Large intestine (tissue), 12 donors: ENCODE results near the gene TEX101. TPM values are rescaled to one million over a fixed set of nuclear protein-coding genes. Genes with fewer than 3 reads are reported as not detected.
"Not testable (repeated sequence)": the region's sequence is repeated elsewhere in the genome, so short reads cannot be mapped to it uniquely, and the experiment has no call there.

Experiments used
- DNase-seq, 2 donors: peaks; one replicate each; pipeline versions ENCODE4 v3.0.0 to v3.0.0-alpha.2; 2013
- H3K27ac ChIP-seq: one replicate; pipeline ENCODE4 v1.5.1; 2013; ENCODE audit warnings: low read length
- H3K27me3 ChIP-seq: 2 replicates; pipeline ENCODE4 v1.6.1; 2013; ENCODE audit warnings: low read length; ENCODE audit not compliant: control insufficient read depth, insufficient read depth
- H3K36me3 ChIP-seq: 2 replicates; pipeline ENCODE4 v1.6.1; 2013; ENCODE audit warnings: low read length; ENCODE audit not compliant: control insufficient read depth, insufficient read depth
- H3K4me1 ChIP-seq: one replicate; pipeline ENCODE4 v1.6.1; 2013; ENCODE audit warnings: low read length; ENCODE audit not compliant: control insufficient read depth, insufficient read depth
- H3K4me3 ChIP-seq: one replicate; pipeline ENCODE4 v1.5.1; 2013; ENCODE audit warnings: low read length
- H3K9me3 ChIP-seq: one replicate; pipeline ENCODE4 v1.6.1; 2013; ENCODE audit warnings: mild to moderate bottlenecking, low read depth, low read length, moderate library complexity; ENCODE audit not compliant: control insufficient read depth
- WGBS: methylation state at CpG from one replicate; pipeline ENCODE4 v1.1.5; 2013; ENCODE audit warnings: low lambda C conversion rate; ENCODE audit not compliant: insufficient coverage; 5-methylcytosine and 5-hydroxymethylcytosine counted together
- long read RNA-seq, 11 donors: transcript quantifications; one replicate each; lab custom pipeline, GENCODE V29; 2026
- polyA plus RNA-seq: library from polyadenylated mRNA; unstranded; fragments of 120-200 nt; gene quantifications from one replicate; pipeline ENCODE4 v1.2.1, GENCODE V29; 2013

TEX101 gene, protein sequence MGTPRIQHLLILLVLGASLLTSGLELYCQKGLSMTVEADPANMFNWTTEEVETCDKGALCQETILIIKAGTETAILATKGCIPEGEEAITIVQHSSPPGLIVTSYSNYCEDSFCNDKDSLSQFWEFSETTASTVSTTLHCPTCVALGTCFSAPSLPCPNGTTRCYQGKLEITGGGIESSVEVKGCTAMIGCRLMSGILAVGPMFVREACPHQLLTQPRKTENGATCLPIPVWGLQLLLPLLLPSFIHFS
- polyA plus RNA-seq = not detected
- long read RNA-seq, donor 1 = 0 reads
- long read RNA-seq, donor 2 = 0 reads
- long read RNA-seq, donor 3 = 0 reads
- long read RNA-seq, donor 4 = 0 reads
- long read RNA-seq, donor 5, partial matches to known transcripts = 73 of 137 reads
- long read RNA-seq, donor 5, other reads (novel, unspliced or antisense) = 64 of 137 reads
- long read RNA-seq, donor 6 = 0 reads
- long read RNA-seq, donor 7 = 0 reads
- long read RNA-seq, donor 8 = 0 reads
- long read RNA-seq, donor 9 = 0 reads
- long read RNA-seq, donor 10 = 0 reads
- long read RNA-seq, donor 11 = 0 reads

- Histone ChIP-seq H3K4me3 (no peak within 1 kb of the TSS), H3K4me1 (no peaks in the 10 kb centered on the region), H3K9me3 (peaks cover 3% of the 10 kb centered on the region), H3K27me3 (no peaks in the 10 kb centered on the region), H3K27ac (no peak within 1 kb of the TSS), H3K36me3 (no peaks in the 10 kb centered on the region)
- WGBS = no CpG with 5 or more reads among the region's 21 CpGs
- no peak for DNase-seq
Observed at GRCh38 chr19:43414554-43414953, at the start of gene TEX101. Gene TEX101, plus strand, starts transcription at chr19:43414890. Its CDS starts 1,030 bp downstream, at chr19:43415920.

DNA sequence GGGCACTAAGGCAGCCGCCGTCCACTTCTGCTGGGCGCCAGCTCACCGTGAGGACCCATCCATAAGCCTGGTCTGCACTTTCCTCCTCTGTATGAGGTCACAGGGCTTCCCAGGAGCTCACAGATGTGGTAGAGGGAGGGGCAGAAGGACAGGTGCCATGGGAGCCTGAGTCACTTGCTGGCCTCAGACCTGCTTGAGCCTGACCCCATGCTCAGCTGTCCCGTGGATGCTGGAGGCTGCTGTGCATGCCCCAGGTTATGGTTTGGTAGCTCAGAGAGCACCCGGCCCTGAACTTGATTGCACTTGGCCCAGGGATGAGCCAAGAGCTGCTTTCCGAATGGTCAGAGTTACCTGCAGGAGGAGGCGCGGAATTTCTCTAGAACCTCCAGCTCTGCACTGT is 49.0 kb upstream of the TEX101 start:
- H3K27me3 ChIP-seq, H3K4me3 ChIP-seq, H3K27ac ChIP-seq, H3K4me1 ChIP-seq, H3K9me3 ChIP-seq, DNase-seq, H3K36me3 ChIP-seq: not testable (repeated sequence)
- WGBS = no CpG with 5 or more reads among the region's 9 CpGs

DNA sequence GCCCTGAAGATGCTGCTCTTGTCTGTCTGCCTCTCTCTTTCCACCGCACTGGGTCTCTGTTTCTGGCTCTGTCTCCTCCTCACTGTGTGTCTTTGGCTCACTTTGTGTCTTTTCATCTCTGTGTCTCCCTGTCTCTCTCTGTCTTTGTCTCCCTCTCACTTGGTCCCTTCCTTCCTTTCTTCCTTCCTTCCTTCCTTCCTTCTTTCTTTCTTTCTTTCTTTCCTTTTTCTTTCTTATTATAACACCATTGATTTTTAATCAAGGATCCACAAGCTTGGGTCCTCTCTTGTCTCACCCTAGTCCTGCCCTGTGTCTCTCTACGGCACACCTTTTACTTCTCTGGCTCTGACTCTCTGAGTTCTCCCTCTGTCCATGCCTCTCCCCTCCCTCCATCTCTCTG is 46.9 kb upstream of the TEX101 start:
- Histone ChIP-seq H3K36me3 (no peaks in the 10 kb centered on the region), H3K4me1 (no peaks in the 10 kb centered on the region), H3K9me3 (no peaks in the 10 kb centered on the region), H3K4me3 (no peak overlapping the region), H3K27ac (no peak overlapping the region), H3K27me3 (no peaks in the 10 kb centered on the region)
- WGBS = 84% methylated on average over 2 of the region's 2 CpGs
- no peak for DNase-seq

DNA sequence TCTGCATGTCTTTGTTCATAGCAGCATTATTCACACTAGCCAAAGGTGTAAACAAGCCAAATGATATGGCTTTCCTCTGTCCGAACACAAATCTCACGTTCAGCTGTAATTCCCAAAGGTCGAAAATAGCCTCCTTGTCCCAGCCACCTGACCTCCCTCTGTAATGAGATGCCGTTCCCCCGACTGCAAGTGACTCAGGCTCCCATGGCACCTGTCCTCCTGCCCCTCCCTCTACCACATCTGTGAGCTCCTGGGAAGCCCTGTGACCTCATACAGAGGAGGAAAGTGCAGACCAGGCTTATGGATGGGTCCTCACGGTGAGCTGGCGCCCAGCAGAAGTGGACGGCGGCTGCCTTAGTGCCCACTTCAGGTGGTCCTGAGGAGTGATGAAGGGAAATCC is 45.8 kb upstream of the TEX101 start:
- H3K36me3 ChIP-seq, DNase-seq, H3K4me1 ChIP-seq, H3K27me3 ChIP-seq, H3K27ac ChIP-seq, H3K4me3 ChIP-seq, H3K9me3 ChIP-seq: not testable (repeated sequence)
- no CpG with 5 or more reads among the region's 9 CpGs for WGBS

- DNase-seq = no peak
- Histone ChIP-seq H3K27me3 (no peaks in the 10 kb centered on the region), H3K4me1 (no peaks in the 10 kb centered on the region), H3K27ac (no peak overlapping the region), H3K4me3 (no peak overlapping the region), H3K36me3 (no peaks in the 10 kb centered on the region), H3K9me3 (no peaks in the 10 kb centered on the region)
- no CpG with 5 or more reads among the region's 8 CpGs for WGBS
Observed at GRCh38 chr19:43371909-43372308, 42.8 kb upstream of the TEX101 start.

DNA sequence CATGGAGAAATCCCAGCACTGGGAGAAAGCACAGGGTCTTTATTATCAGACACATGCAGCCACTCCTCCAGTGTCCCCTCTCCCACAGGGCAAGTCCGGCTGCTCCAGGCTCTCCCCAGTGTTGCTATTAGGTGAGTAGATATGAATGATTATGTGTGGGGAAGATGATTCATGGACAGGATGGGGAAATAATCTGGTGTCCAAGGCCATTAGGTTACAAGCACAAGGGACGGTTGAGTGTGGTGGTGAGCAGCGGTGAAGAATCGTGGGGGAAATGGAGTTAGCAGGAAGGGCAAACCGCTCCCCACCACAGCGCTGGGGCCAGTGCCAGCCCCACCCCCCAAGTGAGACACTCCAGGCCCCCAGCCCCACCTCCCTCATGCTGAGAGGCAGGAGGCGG is 42.2 kb upstream of the TEX101 start:
- Histone ChIP-seq H3K4me3 (no peak overlapping the region), H3K27ac (no peak overlapping the region), H3K27me3 (no peaks in the 10 kb centered on the region), H3K36me3 (no peaks in the 10 kb centered on the region), H3K4me1 (no peaks in the 10 kb centered on the region), H3K9me3 (no peaks in the 10 kb centered on the region)
- no CpG with 5 or more reads among the region's 7 CpGs for WGBS
- no peak for DNase-seq

DNA sequence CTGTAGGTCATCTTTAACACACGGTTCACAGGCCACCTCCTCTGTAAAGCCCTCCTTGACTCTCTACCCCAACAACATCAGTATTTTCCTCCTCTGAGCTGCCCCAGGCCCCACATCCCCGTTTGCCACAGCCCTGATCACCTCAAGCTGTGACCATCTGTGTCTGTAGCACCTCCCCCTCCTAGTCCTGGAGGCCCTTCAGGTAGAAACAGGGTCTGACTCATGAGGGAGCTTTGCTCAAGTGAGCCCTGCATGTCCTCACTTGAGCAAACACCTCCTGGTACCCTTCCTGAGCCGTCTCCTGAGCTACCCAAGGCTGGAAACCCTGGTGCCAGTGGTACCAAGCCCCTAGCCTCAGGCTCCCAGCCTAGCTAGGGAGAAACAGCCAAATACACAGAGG is 37.1 kb upstream of the TEX101 start:
- H3K9me3 ChIP-seq, H3K27ac ChIP-seq, H3K4me1 ChIP-seq, H3K27me3 ChIP-seq, DNase-seq, H3K36me3 ChIP-seq, H3K4me3 ChIP-seq: not testable (repeated sequence)
- WGBS = no CpG with 5 or more reads among the region's 3 CpGs

- Histone ChIP-seq H3K9me3 (no peaks in the 10 kb centered on the region), H3K4me3 (no peak overlapping the region), H3K36me3 (no peaks in the 10 kb centered on the region), H3K27ac (no peak overlapping the region), H3K27me3 (peaks cover 10% of the 10 kb centered on the region), H3K4me1 (no peaks in the 10 kb centered on the region)
- DNase-seq = no peak
- no CpG with 5 or more reads among the region's 14 CpGs for WGBS
Observed at GRCh38 chr19:43380008-43380407, 34.7 kb upstream of the TEX101 start.

DNA sequence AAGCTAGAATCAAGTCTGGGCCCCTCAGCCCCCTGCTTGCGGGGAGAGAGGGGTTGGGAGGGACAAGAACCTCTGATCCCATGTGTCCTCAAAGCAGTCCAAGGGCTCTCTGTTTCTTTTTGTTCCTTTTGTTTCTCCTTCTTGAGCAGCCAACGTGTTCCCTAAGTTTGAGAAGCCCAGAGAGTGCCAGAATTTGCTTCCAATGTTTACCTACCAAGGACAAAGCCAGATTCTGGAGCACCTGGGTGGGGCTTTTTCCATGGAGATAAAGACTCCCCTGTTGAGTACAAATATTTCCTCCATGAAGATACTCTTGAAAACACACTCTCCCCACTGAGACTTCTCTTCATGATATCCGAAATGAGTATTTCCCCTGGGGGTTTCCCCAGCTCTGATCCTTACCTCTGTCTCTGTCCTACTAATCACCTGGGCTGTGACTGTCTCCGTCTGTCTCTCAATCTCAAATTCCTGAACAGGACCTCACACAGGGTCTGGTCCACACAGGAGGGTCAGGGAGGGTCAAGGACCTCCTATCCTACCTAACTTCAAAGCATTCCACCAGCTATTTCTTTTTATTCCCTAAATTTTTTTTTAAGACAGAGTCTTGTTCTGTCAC is 33.8 kb upstream of the TEX101 start:
- Histone ChIP-seq H3K4me3 (no peak overlapping the region), H3K36me3 (no peaks in the 10 kb centered on the region), H3K27ac (no peak overlapping the region), H3K4me1 (no peaks in the 10 kb centered on the region), H3K9me3 (no peaks in the 10 kb centered on the region), H3K27me3 (peaks cover 10% of the 10 kb centered on the region)
- no peak for DNase-seq
- no CpG with 5 or more reads among the region's 4 CpGs for WGBS

- no CpG with 5 or more reads among the region's 12 CpGs for WGBS
- not testable (repeated sequence) for H3K4me3 ChIP-seq, DNase-seq, H3K27me3 ChIP-seq, H3K27ac ChIP-seq, H3K9me3 ChIP-seq, H3K36me3 ChIP-seq, H3K4me1 ChIP-seq
Observed at GRCh38 chr19:43382586-43383216, 32.0 kb upstream of the TEX101 start.
